Astrocyte (in vitro differentiated cells and primary cell): ENCODE data around the gene BOLA2.
"Not testable (repeated sequence)": the region's sequence is repeated elsewhere in the genome, so short reads cannot be mapped to it uniquely, and the experiment has no call there.

Source experiments
- EZH2 ChIP-seq: IDR thresholded peaks from 2 replicates; pipeline ENCODE4 v1.6.1; 2012; ENCODE audit warnings: mild to moderate bottlenecking, low read length, inconsistent platforms; ENCODE audit not compliant: insufficient read depth
- TF ChIP-seq, protein P1 (sequence below): IDR thresholded peaks from 2 replicates; pipeline ENCODE4 v1.5.1; 2011; ENCODE audit warnings: low read depth, mild to moderate bottlenecking, inconsistent platforms, low read length, moderate library complexity; ENCODE audit not compliant: insufficient read depth

DNA sequence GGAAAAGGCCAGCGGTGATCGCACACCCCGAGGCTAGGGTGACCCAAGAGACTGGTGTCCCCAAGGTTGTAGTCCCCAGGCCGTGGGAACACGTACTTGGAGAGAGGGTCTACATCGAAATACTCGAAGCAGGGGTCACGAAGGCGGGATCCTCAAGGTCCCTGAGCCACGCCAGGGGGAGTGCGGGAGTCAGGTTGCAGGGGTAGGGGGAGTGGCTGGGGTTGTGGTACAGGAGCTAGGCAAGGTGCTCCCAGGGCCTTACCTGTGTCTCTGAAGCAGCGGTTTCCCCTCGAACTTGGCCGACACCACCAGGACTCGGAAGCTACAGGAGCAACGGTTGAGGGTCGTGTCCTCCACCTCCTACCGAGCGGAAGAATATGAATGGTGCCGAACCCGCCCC, 397 bp downstream of the BOLA2 start:
- TF ChIP-seq, protein P1, sequence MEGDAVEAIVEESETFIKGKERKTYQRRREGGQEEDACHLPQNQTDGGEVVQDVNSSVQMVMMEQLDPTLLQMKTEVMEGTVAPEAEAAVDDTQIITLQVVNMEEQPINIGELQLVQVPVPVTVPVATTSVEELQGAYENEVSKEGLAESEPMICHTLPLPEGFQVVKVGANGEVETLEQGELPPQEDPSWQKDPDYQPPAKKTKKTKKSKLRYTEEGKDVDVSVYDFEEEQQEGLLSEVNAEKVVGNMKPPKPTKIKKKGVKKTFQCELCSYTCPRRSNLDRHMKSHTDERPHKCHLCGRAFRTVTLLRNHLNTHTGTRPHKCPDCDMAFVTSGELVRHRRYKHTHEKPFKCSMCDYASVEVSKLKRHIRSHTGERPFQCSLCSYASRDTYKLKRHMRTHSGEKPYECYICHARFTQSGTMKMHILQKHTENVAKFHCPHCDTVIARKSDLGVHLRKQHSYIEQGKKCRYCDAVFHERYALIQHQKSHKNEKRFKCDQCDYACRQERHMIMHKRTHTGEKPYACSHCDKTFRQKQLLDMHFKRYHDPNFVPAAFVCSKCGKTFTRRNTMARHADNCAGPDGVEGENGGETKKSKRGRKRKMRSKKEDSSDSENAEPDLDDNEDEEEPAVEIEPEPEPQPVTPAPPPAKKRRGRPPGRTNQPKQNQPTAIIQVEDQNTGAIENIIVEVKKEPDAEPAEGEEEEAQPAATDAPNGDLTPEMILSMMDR = not testable (repeated sequence)
- TF ChIP-seq EZH2 = not testable (repeated sequence)
